HG03575 (cell line): ENCODE results near the gene EDA.
"Not testable (repeated sequence)": the region's sequence is repeated elsewhere in the genome, so short reads cannot be mapped to it uniquely, and the experiment has no call there.

Experiments
- ATAC-seq: cut with Tn5 transposase; IDR thresholded peaks from one replicate; pipeline ENCODE4 v1.9.1; 2021; ENCODE audit not compliant: unreplicated experiment, insufficient number of reproducible peaks, low FRiP score; ENCODE audit errors: extremely low read depth

The EDA gene

DNA sequence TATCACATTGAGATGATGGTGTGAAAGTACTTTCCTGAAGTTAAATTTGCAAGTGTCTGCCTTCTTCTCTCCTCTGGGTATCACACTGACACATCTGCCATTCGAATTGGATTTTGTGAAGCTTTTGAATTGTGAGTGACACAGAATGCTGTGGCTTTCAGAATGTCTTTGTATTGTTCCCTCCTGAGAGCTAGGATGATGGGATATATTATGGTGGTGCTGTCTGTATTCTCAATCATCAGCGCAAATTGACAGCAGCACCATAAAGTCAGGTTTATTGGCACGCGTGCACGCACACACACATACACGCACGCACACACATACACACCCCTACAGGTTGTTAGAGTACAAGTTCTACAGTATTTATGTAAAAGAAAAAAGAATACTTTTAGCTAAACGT, 290.5 kb downstream of the EDA start:
- ATAC-seq, result no peak

DNA sequence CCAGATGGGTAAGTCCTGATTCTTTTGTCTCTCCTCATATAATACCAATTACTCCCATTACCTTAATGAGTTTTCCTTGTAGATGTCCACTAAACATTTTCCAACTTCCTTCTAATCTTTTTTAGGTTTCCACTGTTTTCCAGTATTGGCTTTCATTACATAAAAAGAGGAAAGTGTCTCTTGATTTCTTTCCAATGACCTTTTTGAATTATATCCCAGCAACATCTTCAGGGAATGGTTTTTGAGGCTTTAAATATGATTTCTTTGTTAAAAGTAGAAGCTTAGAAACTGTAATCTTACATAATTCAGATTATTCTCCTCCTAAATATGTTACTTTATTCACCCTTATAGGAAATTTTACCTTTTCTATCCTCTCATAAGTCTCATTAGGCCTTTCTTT, 298.9 kb downstream of the EDA start:
- no peak for ATAC-seq

DNA sequence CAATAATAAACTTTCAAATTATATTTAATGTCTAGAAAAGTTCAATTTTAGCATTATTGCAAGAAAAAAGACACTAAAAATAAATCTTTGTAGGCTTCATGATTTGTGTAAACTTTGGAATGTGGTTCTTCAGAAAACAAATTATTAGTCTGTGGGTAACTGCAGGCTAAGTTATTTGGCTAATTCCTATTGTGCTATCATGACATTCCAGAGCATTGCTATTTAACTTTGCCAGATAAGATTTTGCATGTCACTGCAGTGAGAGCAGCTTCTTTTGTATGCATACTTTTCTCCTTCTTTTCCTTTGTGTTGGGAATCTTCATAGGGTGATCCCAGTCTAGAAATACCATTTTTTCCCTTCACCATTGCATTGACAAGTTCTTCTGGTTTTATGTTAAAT, 303.8 kb downstream of the EDA start:
- no peak for ATAC-seq

DNA sequence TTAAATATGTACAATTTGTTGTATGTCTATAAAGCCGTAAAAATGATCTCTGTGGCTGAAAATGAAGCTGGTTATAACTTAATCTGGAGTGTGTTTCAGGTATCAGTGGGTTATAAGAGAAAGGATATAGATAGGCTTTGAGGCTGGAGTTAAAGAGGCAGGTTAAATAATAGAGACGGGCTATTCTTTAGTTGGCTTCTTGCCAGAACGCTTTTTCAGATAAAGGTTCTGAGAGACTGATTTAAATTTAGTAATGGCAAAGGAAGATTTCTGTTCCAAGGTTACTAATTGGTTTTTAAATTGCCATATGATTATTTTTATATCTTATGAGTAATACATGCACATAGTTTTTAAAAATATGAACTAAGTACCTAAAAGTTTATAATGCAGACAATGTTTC, 316.4 kb downstream of the EDA start:
- ATAC-seq, result no peak

DNA sequence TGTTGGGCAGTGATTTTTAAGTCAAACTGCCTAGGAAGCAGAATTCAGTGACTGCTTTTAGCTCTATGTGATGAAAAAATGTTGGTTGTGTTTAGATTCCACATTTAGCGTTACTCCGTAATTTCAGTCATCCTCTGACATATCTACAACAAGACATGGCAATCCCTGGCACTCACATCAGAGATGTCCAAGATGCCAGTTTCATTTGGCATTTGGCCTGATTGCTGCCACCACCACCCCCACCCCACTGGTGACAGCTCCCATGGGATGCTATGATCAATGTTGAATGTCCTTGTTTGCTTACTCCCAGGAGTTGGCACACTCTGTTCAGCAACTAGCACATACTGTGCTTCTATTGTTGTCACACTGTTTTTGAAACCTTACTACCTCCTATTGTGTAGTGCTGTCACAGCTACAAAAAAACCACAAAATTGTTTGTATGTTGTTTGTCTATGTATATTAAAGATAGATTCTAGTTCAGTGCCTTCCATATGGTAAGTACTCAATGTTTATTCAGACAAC, 332.4 kb downstream of the EDA start:
- ATAC-seq, result no peak

DNA sequence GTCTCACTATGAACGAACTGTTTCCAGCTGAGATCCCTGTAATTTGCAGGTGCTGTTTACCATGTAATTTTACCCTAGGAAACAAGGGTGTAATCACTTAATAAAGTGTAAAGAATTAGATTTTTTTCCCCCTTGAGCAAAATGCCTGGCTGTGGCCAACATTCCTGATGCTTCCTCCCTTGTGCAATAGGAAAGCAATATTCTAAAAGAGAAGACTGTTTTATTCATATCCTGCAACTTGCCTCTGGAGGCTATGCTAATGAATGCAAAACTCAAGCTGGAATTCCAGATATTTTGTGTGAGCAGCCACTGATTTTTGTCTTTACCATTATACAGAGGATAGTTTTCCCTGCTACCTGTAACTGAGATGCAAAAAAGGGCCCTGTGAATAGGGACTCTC, 335.8 kb downstream of the EDA start:
- no peak for ATAC-seq

DNA sequence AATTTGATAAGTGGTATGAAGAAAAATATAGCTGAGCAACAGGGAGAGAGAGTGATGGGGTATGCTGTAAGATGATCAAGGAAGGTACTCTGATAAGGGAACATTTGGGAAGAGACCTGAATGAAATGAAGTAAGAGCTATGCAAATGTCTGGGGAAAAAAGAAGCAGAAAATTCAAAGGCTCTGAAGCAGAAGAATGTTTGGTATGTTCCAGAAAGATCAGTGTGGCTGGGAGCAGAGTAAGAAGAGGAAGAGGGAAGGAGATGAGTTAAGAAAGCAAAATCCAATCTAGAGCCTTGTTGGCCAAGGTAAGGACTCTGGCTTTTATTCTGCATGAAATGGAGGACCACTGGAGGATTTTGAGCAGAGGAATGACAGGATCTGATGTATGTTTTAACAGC, 343.8 kb downstream of the EDA start:
- no peak for ATAC-seq

DNA sequence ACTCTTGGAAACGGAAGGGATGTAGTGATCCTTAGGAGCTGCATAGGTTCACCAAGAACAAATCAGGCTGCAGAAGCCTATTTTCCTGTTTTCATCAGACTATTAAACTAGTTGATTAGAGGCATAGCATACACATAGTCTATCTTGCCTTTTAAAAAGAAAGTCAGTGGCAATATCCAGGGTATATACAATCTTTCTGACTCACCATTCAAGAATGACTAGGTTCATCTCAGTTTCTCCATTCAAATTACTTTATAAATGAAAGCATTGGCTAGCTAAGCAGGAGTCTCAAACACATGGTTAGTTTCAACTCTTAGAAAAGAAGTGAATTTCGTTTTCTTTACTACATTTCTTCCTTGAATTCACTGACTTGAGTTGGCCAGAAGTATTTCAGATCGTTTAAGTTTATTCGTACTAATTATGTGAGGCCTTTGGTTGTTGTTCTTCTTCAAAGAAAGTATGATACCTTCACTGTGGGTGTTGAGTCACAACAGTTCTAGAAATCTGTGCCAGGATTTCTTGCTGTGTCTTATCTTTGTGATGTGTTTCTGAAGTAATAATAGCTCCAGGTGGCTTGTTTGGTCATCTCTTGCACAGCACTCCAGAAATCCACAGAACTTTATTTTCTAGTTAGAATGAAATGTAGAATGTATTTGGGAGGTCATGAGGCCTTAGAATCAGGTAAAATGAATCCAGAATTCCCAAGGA, 345.6 kb downstream of the EDA start:
- no peak for ATAC-seq

DNA sequence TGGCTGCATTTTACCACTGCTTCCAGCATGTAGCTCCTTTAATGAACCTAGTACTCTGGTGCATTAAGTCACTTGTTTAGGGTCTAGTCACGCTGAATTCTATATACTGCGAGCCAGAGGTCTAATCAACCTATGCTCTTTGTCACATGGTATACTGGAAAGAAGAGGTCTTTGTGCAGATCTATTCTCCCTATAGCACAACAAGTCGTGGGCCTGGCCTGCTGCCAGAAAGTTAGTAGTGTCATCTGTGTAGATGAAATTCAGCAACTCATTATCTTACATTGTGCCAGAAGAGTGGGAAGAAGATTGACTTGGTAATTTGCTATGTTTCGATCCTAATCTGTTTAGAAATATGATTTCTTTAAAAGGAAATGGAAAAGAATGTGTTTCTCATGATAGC, 353.0 kb downstream of the EDA start:
- no peak for ATAC-seq

DNA sequence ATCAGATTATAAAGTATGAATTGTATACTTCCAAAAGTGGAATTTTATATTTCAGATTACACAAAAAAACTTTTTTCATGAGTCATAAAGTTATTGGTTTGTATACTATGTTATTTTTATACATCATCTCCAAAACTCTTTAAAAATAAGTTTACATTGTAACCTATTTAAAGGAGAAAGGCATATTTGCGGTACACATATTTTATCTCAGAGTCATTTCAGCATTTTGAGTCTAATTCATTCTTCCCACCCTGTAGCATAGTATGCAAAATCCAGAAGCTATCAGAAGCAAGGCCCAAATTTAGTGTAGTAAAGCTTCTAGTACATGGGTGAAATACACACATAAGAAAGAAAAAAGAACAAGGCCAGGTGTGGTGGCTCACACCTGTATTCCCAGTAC, 353.5 kb downstream of the EDA start:
- no peak for ATAC-seq

DNA sequence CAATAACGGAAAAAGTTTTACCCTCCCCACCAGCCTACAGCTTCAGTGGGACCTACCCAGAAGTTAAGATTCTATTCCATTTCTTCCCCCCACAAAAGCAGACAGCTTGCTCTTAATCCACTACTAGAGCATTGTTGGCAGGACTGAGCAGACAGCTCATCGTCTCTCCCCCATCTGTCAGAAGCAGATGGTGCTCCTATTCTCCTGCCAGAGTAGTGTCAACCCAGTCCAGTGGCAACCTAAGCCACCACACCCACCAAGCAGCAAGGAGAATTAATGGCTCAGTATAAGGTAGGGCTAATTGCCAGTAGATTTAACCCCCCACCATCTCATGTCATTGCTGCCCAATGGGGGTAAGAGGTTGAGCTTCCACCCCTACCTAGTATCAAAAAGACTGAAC, 371.8 kb downstream of the EDA start:
- ATAC-seq, result no peak

DNA sequence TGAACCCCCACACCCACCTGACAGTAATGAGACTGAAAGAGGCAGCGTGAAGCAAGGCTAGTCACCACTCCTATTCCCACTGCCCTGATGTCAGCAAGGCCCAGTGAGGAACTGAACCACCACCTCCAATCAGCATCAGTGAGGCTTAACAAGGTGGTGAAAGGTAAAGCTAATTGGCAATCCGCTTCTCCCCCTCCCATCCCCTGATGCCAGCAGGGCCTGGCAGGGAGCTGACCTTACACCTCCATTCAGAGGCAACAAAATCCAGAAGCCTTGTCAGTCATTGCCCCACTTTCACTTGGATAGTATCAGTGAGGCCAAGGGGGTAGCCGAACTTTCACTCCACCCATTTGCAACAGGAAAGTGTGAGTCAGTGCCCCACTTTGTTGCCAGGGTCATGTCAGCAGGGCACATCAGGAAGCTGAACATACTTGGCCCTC, 373.1 kb downstream of the EDA start:
- no peak for ATAC-seq

DNA sequence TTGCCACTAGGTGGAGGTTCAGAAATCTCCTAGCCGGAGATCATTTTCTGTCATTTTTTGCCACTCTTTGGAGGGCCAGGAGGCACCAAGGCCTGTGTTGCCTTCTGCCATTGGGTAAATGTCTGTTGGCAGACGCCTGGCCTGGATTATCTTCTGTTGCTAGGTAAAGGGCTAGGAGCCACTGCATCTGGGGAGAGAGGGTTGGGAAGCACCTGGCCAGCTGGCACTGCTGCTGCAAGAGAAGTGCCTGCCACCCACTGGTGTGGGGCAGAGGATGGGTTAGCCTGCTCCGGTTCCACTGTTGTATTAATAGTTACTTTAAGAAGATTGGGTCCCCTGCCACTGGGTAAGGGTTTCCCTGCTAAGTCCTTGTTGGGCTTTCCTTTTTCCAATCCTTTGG, 375.8 kb downstream of the EDA start:
- ATAC-seq, result no peak

DNA sequence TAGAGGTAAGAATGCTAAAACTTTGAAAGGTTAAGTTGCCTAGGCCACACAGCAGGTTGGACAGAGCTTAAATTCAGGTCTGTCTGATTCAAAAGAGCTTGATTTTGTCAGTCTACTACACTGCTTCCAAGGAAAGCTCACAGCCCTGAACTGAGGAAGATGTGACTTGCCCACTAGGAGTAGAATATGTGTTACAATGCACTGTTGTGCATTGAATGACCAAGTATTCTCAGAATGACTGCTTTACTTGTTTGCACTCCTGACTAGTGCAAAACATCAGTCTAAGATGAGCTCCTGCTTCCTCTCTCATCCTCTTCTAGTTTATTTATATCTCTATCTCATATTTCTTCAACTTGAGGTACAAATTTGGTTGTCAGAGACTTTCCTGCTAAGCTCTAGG, 377.6 kb downstream of the EDA start:
- ATAC-seq, result no peak

DNA sequence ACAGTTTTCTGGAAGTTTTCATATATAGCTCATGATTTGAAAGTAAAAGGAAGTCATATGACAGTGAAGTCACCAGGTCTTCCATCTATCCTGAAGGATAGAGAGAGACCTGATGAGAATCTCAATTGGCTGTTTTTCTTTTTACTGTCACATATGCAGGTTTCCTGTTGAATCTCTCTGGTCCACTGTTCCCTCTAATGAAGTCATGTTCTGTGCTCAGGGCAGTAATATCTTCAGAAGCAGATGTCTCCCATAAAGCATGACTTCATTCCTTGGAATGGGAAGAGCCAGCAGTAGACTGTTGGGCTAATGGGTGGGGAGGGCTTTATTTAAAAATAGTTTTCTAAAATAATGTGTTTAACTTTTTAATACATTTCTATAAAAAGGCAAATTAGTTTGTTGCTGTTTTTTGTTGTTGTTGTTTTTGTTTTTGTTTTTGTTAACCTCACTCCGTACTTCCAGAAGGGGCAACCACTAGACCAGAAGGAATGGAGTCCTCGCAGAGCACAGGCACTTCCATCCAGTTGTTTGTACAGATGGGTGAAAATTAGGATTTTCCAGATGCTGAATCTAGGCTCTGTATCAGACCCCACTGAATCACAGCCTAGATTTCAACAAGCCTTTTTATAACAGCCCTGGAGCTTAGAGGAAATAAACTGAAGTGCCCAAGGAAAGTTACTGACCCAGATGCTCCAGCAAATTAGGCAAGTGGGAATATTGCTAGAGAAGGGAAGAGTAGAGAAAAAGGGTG, 379.6 kb downstream of the EDA start:
- ATAC-seq, result no peak

DNA sequence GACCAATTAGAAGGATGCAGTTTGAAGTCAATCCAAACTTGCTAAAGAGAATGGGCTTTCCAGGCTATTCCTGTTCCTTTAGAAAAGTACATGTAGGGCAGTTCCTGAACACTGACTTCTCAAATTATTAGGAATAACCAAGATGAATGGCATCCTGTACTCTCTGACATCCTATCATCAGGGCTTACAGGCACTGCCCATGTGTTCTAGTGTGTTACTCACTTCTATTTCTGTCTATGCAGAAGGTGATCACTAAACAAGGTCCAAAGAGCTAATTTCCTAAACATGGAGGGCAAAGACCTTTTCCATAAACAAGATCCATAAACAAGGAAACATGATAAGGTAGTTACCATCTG, 380.2 kb downstream of the EDA start:
- ATAC-seq, result no peak

DNA sequence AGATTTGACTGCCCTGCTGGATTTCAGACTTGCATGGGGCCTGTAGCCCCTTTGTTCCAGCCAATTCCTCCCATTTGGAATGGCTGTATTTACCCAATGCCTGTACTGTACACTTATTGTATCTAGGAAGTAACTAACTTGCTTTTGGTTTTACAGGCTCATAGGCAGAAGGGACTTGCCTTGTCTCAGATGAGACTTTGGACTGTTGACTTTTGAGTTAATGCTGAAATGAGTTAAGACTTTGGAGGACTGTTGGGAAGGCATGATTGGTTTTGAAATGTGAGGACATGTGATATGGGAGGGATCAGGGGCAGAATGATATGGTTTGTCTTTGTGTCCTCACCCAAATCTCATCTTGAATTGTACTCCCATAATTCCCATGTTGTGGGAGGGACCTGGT, 382.4 kb downstream of the EDA start:
- not testable (repeated sequence) for ATAC-seq

DNA sequence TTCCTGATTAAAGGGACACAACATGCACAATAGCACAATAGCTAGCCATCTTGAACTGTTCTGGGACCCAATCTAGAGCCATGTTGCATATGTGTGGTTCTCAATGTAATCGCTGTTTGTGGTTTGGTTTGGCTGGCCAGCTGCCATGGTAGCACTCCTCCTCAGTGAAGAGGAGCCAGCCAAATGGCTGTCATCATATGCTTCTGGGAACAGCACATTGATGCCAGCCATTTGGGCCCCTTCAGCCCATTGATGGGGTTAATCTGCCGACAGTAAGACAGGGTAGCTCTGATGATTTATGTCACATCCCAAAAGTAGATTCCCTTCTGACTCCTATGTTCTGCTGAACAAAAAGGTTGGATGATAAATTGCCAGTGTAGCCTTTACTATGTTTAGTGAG, 385.4 kb downstream of the EDA start:
- no peak for ATAC-seq

DNA sequence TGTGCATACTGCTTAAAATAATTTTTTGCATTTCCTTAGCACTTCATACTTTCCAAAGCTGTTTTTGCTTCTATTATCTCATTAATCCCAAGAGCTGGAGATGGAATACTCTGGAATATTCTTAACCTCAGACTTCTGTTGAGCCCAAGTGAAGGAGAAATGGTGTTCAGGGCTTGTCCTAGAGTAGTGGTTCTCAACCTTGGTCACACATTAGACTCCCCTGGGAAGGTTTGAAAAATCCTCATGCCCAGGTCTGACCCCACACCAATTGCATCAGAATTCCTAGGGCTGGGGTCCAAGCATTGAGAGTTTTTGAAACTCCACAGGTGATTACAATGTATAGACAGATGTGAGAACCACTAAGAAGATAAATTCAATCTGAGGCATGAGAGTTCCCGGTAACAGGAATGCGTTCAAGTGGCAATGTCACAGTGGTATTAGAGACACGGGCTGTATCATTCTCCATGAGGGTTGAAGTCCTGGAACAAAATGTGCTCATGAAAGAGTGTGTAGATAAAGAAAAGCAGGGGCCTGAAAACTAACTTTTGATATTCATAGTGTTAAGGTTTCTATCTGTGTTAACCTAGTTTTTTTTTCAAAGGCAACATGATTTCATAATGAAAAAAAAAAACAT, 385.9 kb downstream of the EDA start:
- no peak for ATAC-seq

DNA sequence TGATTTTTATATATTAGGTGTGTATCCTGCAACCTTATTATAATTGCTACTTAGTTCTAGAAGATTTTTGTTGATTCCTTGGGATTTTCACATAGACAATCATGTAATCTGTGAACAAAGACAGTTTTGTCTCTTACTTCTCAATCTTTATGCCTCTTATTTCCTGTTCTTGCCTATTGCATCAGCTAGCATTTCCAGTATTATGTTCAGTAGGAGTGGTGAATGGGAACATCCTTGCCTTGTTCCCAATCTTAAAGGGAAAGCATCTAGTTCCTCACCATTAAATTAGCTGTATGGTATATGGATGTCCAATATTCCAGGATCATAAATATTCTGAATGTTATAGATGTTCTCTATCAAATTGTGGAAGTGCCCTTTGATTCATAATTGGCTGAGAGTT, 392.0 kb downstream of the EDA start:
- ATAC-seq, result no peak
